HL-60 (cell line): ENCODE data around the gene ANKS3.

ENCODE experiments used
- DNase-seq, 2 experiments: peaks; one replicate each; pipeline ENCODE4 v3.0.0-alpha.2; 2010 to 2020; ENCODE audit warnings: low read depth in 1 of 2, low spot score in 1 of 2
- H3K27ac ChIP-seq: fragments of 250-450 bp; sonication (Bioruptor Pico); replicated peaks from 2 replicates; pipeline ENCODE4 v1.5.1; 2020; ENCODE audit warnings: mild to moderate bottlenecking, moderate library complexity
- H3K27me3 ChIP-seq: fragments of 250-450 bp; sonication (Bioruptor Pico); 2 replicates; pipeline ENCODE4 v1.5.1; 2021; ENCODE audit warnings: mild to moderate bottlenecking, moderate library complexity; ENCODE audit not compliant: insufficient read depth, poor library complexity, severe bottlenecking
- H3K4me3 ChIP-seq: replicated peaks from 2 replicates; pipeline ENCODE4 v1.5.1; 2011; ENCODE audit warnings: mild to moderate bottlenecking, control low read depth, low read length; ENCODE audit not compliant: insufficient read depth
- CTCF ChIP-seq: IDR thresholded peaks from one replicate; pipeline ENCODE4 v1.5.1; 2011; ENCODE audit warnings: low read length, control low read depth, inconsistent platforms; ENCODE audit not compliant: insufficient read depth
- GABPA ChIP-seq: IDR thresholded peaks from 2 replicates; pipeline ENCODE4 v1.6.1; 2012; ENCODE audit warnings: low read depth
- POLR2AphosphoS5 ChIP-seq: IDR thresholded peaks from 2 replicates; pipeline ENCODE4 v1.6.1; 2012; ENCODE audit warnings: low read depth
- SPI1 ChIP-seq: IDR thresholded peaks from 2 replicates; pipeline ENCODE4 v1.6.1; 2012; ENCODE audit warnings: low read depth, mild to moderate bottlenecking, borderline replicate concordance
- TF ChIP-seq, protein P1 (sequence below): IDR thresholded peaks from 2 replicates; pipeline ENCODE4 v1.6.1; 2012; ENCODE audit warnings: low read depth; ENCODE audit not compliant: insufficient replicate concordance

ANKS3 gene

DNA sequence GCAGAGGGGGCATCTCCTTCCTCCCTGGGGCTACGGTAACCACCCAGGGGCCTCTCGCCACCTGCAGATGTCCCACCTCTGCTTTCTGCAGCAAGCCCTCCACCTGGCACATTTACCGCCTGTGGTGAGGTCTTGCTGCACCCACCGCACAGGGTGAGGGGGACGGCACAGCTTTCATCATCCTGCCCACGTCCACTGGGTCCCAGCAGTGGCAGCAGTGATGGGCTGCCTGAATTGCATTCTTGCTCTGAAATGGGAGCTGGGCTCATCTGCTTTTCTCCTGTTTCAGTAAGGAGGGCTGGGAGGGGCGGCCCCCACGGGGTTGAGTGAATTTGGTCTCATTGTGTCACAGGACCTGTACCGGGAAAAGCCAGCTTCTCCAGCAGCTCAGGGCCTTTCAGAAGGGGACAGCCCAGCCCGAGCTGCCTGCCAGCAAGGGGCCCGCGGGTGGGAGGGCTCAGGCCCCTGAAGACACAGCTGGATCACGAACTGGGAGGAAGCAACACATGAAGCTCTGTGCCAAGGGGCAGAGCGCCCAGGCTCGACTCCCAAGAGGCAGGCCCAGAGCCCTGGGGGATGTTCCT is 13.0 kb upstream of the ANKS3 start:
- no peak overlapping the region for H3K27ac ChIP-seq
- DNase-seq = no peak
- TF ChIP-seq POLR2AphosphoS5 = no peak
- no peak for TF ChIP-seq CTCF
- no peak for TF ChIP-seq GABPA
- H3K4me3 ChIP-seq = no peak overlapping the region
- no peaks in the 10 kb centered on the region for H3K27me3 ChIP-seq

GRCh38 chr16:4746215-4746614 is 12.1 kb upstream of the ANKS3 start:
- no peak for DNase-seq
- no peaks in the 10 kb centered on the region for H3K27me3 ChIP-seq
- H3K4me3 ChIP-seq = no peak overlapping the region
- H3K27ac ChIP-seq = no peak overlapping the region
- TF ChIP-seq, protein P1, sequence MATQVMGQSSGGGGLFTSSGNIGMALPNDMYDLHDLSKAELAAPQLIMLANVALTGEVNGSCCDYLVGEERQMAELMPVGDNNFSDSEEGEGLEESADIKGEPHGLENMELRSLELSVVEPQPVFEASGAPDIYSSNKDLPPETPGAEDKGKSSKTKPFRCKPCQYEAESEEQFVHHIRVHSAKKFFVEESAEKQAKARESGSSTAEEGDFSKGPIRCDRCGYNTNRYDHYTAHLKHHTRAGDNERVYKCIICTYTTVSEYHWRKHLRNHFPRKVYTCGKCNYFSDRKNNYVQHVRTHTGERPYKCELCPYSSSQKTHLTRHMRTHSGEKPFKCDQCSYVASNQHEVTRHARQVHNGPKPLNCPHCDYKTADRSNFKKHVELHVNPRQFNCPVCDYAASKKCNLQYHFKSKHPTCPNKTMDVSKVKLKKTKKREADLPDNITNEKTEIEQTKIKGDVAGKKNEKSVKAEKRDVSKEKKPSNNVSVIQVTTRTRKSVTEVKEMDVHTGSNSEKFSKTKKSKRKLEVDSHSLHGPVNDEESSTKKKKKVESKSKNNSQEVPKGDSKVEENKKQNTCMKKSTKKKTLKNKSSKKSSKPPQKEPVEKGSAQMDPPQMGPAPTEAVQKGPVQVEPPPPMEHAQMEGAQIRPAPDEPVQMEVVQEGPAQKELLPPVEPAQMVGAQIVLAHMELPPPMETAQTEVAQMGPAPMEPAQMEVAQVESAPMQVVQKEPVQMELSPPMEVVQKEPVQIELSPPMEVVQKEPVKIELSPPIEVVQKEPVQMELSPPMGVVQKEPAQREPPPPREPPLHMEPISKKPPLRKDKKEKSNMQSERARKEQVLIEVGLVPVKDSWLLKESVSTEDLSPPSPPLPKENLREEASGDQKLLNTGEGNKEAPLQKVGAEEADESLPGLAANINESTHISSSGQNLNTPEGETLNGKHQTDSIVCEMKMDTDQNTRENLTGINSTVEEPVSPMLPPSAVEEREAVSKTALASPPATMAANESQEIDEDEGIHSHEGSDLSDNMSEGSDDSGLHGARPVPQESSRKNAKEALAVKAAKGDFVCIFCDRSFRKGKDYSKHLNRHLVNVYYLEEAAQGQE = no peak
- no peak for TF ChIP-seq GABPA
- TF ChIP-seq CTCF = no peak

DNA sequence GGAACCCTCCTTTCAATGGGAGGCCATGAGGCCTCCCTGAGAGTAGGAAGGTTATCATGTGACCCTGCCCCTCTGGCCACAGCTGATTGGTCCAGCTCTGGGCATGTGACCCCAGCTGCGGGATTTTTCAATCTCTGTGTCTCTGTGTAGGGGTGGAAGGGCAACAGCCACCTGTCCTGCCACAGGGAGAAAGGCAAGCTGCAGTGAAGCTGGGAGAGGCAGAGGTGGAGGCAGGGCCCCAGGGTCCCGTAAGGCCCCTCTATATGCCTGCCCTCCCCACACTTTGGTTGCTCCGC is 11.2 kb upstream of the ANKS3 start:
- H3K27ac ChIP-seq = no peak overlapping the region
- no peak for DNase-seq
- TF ChIP-seq GABPA (no peak), SPI1 (no peak), POLR2AphosphoS5 (no peak), CTCF (no peak)
- TF ChIP-seq, protein P1 = no peak
- no peaks in the 10 kb centered on the region for H3K27me3 ChIP-seq
- H3K4me3 ChIP-seq = no peak overlapping the region

DNA sequence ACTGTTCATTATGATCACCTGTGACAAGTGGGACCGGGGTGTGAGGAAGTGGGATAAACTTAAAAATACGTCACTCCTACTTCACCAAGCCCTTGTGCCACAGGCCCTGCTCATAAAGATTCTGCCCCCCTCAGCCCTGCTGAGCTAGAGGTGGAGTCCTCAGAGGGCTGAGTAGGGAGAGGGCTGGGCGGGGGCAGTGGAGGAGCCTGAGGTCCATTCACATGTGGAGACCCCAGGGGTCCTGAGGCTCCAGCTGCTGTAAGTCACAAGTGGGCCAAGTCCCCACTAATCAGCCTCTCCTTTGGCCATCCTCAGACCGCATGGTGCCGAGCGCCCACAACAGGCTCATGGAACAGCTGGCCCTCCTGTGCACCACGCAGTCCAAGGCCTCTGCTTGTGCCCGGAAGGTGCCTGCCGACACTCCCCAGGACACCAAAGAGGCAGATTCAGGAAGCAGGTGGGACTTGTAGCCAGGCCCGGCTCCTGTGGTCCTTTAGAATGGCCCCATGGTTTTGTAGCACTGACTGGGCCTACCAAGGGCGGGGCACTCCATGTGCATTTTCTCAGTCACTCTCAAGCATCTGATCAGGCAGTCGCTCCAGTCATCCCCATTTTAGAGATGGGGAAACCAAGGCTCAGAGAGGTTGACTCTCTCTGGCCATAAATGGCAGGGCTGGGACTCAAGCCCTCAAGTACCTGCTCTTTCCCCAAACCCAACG is 10.6 kb upstream of the ANKS3 start:
- Histone ChIP-seq H3K27ac (no peak overlapping the region), H3K27me3 (no peaks in the 10 kb centered on the region), H3K4me3 (no peak overlapping the region)
- TF ChIP-seq POLR2AphosphoS5 (no peak), CTCF (no peak), GABPA (no peak), SPI1 (no peak)
- TF ChIP-seq, protein P1 = no peak
- no peak for DNase-seq
